Heart left ventricle (tissue), 16 donors: Measurements from ENCODE around the gene TMEM239. TPM values are rescaled to one million over a fixed set of nuclear protein-coding genes. Genes with fewer than 3 reads are reported as not detected.
"Not testable (repeated sequence)": the region's sequence is repeated elsewhere in the genome, so short reads cannot be mapped to it uniquely, and the experiment has no call there.

Source experiments
- ATAC-seq, 4 donors: fragments of 200-7000 bp; cut with Tn5 transposase; one replicate each; pipeline ENCODE4 v1.9.1; 2020 to 2022; ENCODE audit warnings: moderate library complexity in 4 of 4, mild to moderate bottlenecking in 3 of 4, moderate number of reproducible peaks in 1 of 4
- DNase-seq, 5 donors: peaks; one replicate each; pipeline ENCODE4 v3.0.0-alpha.2; 2020
- H3K27ac ChIP-seq, 12 donors: fragments of 200-600 bp; sonication (generic) in 4 of 12; one replicate each; pipeline versions ENCODE4 v1.5.0 to v1.8.0; 2016 to 2022; ENCODE audit warnings: mild to moderate bottlenecking in 2 of 12
- H3K27me3 ChIP-seq, 9 donors: fragments of 200-600 bp; sonication (generic) in 2 of 9; one replicate each; pipeline versions ENCODE4 v1.5.1 to v1.8.0; 2016 to 2022; ENCODE audit warnings: mild to moderate bottlenecking in 3 of 9
- H3K36me3 ChIP-seq, 9 donors: fragments of 200-600 bp; sonication (generic) in 2 of 9; one replicate each; pipeline versions ENCODE4 v1.5.0 to v1.8.0; 2018 to 2022; ENCODE audit warnings: mild to moderate bottlenecking in 2 of 9
- H3K4me1 ChIP-seq, 12 donors: fragments of 200-600 bp; sonication (generic) in 4 of 12; one replicate each; pipeline versions ENCODE4 v1.5.0 to v1.8.0; 2016 to 2022; ENCODE audit warnings: mild to moderate bottlenecking in 3 of 12
- H3K4me3 ChIP-seq, 12 donors: fragments of 200-600 bp; sonication (generic) in 4 of 12; one replicate each; pipeline versions ENCODE4 v1.5.0 to v1.8.0; 2017 to 2022; ENCODE audit warnings: mild to moderate bottlenecking in 9 of 12, moderate library complexity in 4 of 12
- H3K9me3 ChIP-seq, 12 donors: fragments of 200-600 bp; sonication (generic) in 4 of 12; one replicate each; pipeline versions ENCODE4 v1.5.0 to v1.8.0; 2016 to 2022; ENCODE audit warnings: mild to moderate bottlenecking in 1 of 12
- CTCF ChIP-seq, 12 donors: fragments of 200-600 bp; sonication (generic) in 4 of 12; IDR thresholded peaks; one replicate each; pipeline versions ENCODE4 v1.5.0 to v1.8.0; 2018 to 2022; ENCODE audit warnings: antibody characterized with exemption in 12 of 12, mild to moderate bottlenecking in 5 of 12
- POLR2A ChIP-seq, 2 donors: fragments of 450-650 bp; IDR thresholded peaks; one replicate each; pipeline ENCODE4 v1.6.1; 2017; ENCODE audit warnings: antibody characterized with exemption in 2 of 2, mild to moderate bottlenecking in 2 of 2, moderate library complexity in 2 of 2
- WGBS, 4 donors: extraction: QIAGEN DNeasy Blood & Tissue Kit in 2 of 4; methylation state at CpG; one replicate each; pipeline versions ENCODE4 v1.1.5 to v1.1.7; 2013 to 2018; 5-methylcytosine and 5-hydroxymethylcytosine counted together
- intact Hi-C, 10 donors: fragments of 100-400 bp; cut with DNase I; formaldehyde crosslinking; loops; one replicate each; pipeline versions ENCODE4 v1.11.1 to v1.14.2; 2022
- polyA plus RNA-seq, 2 donors: library from polyadenylated mRNA; stranded (reverse); fragments of 200-250 nt; gene quantifications; one replicate each; pipeline ENCODE4 v1.2.3, GENCODE V29; 2013
- total RNA-seq, 9 donors: library from RNA; depleted of rRNA in 2 of 9; stranded (reverse); fragments of >200 nt in 2 of 9; fragmentation: NEBNext Ultra II Directional in 3 of 9; extraction: Animal tissue kit (Norgen Biotek cat#: 25700) in 3 of 9; gene quantifications; one replicate each; pipeline versions ENCODE4 v1.1.0 to v1.2.4, GENCODE V29; 2016 to 2023
- donor health status: ischemic (EF 13 %, LVEDD 7.1; RV severe dilation, severe dysfunction).
- donor health status: healthy with polysubstance abuse.
- donor health status: DM: no; HTN: yes; CAD: no.
- donor health status: DM: no; HTN: no; CAD: no.
- donor health status: ischemic (EF 25% LVEDD 6.9; RV normal size, moderate dysfunction).
- donor health status: ischemic (EF 25% LVEDD 5.7; RV mildly dilated, moderate dysfunction).
- donor health status: healthy.
- donor health status: DM: yes; HTN: yes; CAD: no.
- donor health status: ischemic (EF 35%, LVEDD 5.7; RV mildly dilated, moderate dysfunction).
- donor health status: nonischemic (EF 11% LVEDD 7.7; RV severe dilation, severe dysfunction).
- donor health status: DM: yes; HTN: yes; CAD: no.
- donor health status: PGD.
- donor health status: ischemic (EF 29% LVEDD 5.4; RV normal size, mild dysfunction).
- donor health status: nonischemic (EF 23%, LVEDD 6.1; RV moderate dilation, normal function).

Gene TMEM239
- total and polyA plus RNA-seq, 11 donors: not detected

GRCh38 chr20:2804852-2805688 is 11.1 kb upstream of the TMEM239 start:
- H3K27ac ChIP-seq: no peak overlapping the region
- 6 to 12% (median 10%) methylated on average over 46 to 49 of the region's 49 CpGs for WGBS, 4 donors
- ATAC-seq: peak in 2 of 4 donors; percentile 33 to 36
- intact Hi-C loops: no loop called here
- peaks cover 0 to 18% (median 0%) of the 10 kb centered on the region in 12 donors for H3K4me1 ChIP-seq
- TF ChIP-seq CTCF (IDR thresholded peaks at IDR 0.05): no peak
- no peak for TF ChIP-seq POLR2A (IDR thresholded peaks at IDR 0.05)
- H3K4me3 ChIP-seq: peak overlapping the region in 1 of 12 donors; percentile 35
- peaks cover 26 to 97% (median 64%) of the 10 kb centered on the region in 9 donors for H3K27me3 ChIP-seq
- peaks cover 0 to 5% (median 0%) of the 10 kb centered on the region in 12 donors for H3K9me3 ChIP-seq
- no peak for DNase-seq
- no peaks in the 10 kb centered on the region for H3K36me3 ChIP-seq

- intact Hi-C loops: no loop called here
- H3K27ac ChIP-seq: no peak overlapping the region
- peaks cover 0 to 5% (median 0%) of the 10 kb centered on the region in 12 donors for H3K9me3 ChIP-seq
- no peaks in the 10 kb centered on the region for H3K36me3 ChIP-seq
- no peak for ATAC-seq
- peaks cover 20 to 97% (median 58%) of the 10 kb centered on the region in 9 donors for H3K27me3 ChIP-seq
- peaks cover 0 to 12% (median 0%) of the 10 kb centered on the region in 12 donors for H3K4me1 ChIP-seq
- no peak overlapping the region for H3K4me3 ChIP-seq
- DNase-seq: no peak
- TF ChIP-seq CTCF (IDR thresholded peaks at IDR 0.05) (no peak), POLR2A (IDR thresholded peaks at IDR 0.05) (no peak)
- WGBS, 4 donors: 14 to 25% (median 18%) methylated on average over 14 to 22 of the region's 22 CpGs
Measured at GRCh38 chr20:2805689-2806350, 10.3 kb upstream of the TMEM239 start.

GRCh38 chr20:2806351-2806701 is 9.8 kb upstream of the TMEM239 start:
- Histone ChIP-seq H3K27me3 (peaks cover 15 to 96% (median 53%) of the 10 kb centered on the region in 9 donors), H3K4me1 (peaks cover 0 to 12% (median 0%) of the 10 kb centered on the region in 12 donors), H3K9me3 (peaks cover 0 to 5% (median 0%) of the 10 kb centered on the region in 12 donors), H3K36me3 (no peaks in the 10 kb centered on the region), H3K4me3 (no peak overlapping the region), H3K27ac (no peak overlapping the region)
- DNase-seq (no peak), ATAC-seq (no peak)
- intact Hi-C loops: no loop called here
- 47 to 50% (median 49%) methylated on average over 4 of the region's 4 CpGs for WGBS, 4 donors
- TF ChIP-seq CTCF (IDR thresholded peaks at IDR 0.05) (no peak), POLR2A (IDR thresholded peaks at IDR 0.05) (no peak)

- no peaks in the 10 kb centered on the region for H3K36me3 ChIP-seq
- no peak overlapping the region for H3K4me3 ChIP-seq
- WGBS, 4 donors: 72 to 85% (median 78%) methylated on average over 4 of the region's 4 CpGs
- intact Hi-C loops: no loop called here
- no peak overlapping the region for H3K27ac ChIP-seq
- peaks cover 0 to 12% (median 3%) of the 10 kb centered on the region in 12 donors for H3K9me3 ChIP-seq
- peaks cover 13 to 94% (median 46%) of the 10 kb centered on the region in 9 donors for H3K27me3 ChIP-seq
- ATAC-seq (no peak), DNase-seq (no peak)
- peaks cover 0 to 12% (median 0%) of the 10 kb centered on the region in 12 donors for H3K4me1 ChIP-seq
- TF ChIP-seq CTCF (IDR thresholded peaks at IDR 0.05) (no peak), POLR2A (IDR thresholded peaks at IDR 0.05) (no peak)
Measured at GRCh38 chr20:2807019-2807418, 9.1 kb upstream of the TMEM239 start.

GRCh38 chr20:2807929-2808328 is 8.2 kb upstream of the TMEM239 start:
- peaks cover 13 to 92% (median 39%) of the 10 kb centered on the region in 9 donors for H3K27me3 ChIP-seq
- DNase-seq, intact Hi-C loops, ATAC-seq, H3K4me3 ChIP-seq, H3K36me3 ChIP-seq, H3K27ac ChIP-seq: not testable (repeated sequence)
- H3K4me1 ChIP-seq: peaks cover 0 to 12% (median 0%) of the 10 kb centered on the region in 12 donors
- H3K9me3 ChIP-seq: peaks cover 0 to 18% (median 7%) of the 10 kb centered on the region in 12 donors
- WGBS, 4 donors: 72 to 90% (median 80%) methylated on average over 7 to 9 of the region's 9 CpGs
